ENCODE results near the gene SS18L1.

Gene SS18L1

DNA sequence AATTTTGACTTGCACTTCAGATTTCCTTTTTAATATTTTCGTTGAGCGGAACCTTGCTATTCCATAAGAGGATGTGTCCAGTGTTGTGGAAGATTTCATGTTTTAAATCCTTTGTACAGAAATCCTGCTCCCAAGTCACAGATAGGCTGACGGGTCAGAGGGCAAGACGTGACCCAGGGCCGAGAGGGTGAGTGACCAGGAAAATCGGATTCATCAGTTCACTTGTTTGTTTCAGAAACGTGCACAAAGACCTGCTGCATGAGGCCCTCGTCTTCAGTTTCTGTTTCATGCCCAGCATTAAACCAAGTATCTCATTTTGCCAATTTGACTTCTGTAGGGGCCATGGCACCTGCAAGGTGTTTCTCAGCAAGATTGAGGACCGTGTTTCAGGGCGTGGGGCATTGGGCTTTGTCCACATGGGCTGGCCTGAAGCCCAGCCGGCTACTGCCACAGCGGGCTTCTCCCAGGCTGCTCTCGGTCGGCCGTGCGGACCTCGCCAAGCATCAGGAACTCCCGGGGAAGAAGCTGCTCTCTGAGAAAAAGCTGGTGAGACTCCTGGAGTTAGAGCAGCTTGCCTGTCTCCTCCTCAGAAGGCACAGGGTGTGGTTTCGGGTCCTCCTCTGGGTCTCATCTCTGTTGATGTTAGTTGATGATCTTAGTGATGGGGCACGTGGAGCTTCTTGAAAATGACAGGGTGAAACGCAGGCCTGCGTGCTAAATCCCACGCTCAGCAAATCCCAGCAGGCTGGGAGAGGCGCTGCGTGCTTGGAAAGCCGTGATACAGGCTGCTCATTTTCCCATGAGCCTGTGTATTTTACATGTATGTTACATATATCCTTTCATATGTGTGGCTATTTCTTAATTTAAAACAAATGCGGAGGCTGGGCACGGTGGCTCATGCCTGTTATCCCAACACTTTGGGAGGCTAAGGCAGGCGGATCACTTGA, 49.8 kb downstream of the SS18L1 start:
- DNase-seq (ENCODE audit: low read depth in 2 of 2), result no peak

DNA sequence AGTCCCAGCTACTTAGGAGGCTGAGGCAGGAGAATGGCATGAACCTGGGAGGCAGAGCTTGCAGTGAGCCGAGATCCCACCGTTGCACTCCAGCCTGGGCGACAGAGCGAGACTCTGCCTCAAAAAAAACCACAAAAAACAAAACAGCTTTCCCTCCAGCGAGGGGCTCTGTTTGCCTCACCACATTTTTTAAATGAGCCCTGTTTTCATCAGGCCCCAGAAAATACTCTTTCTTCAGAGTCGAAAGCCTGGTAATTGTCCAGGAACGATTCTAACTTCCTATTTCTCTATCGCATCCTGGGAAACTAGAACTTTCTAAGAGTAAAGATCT, 51.5 kb downstream of the SS18L1 start:
- DNase-seq (ENCODE audit: low read depth in 2 of 2), result no peak

DNA sequence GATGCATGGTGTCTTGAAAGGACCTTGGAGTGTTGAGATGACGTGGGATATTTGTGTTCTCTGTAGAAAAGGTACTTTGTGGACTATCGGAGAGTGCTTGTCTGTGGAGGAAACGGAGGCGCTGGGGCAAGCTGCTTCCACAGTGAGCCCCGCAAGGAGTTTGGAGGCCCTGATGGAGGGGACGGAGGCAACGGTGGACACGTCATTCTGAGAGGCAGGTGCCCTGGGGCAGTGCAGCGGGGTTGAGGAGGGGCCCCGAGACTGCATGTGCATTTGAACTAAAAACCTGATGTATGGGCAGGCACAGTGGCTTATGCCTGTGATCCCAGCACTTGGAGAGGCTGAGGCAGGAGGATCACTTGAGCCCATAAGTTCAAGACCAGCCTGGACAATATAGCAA, 52.2 kb downstream of the SS18L1 start:
- no peak for DNase-seq (ENCODE audit: low read depth in 2 of 2)

DNA sequence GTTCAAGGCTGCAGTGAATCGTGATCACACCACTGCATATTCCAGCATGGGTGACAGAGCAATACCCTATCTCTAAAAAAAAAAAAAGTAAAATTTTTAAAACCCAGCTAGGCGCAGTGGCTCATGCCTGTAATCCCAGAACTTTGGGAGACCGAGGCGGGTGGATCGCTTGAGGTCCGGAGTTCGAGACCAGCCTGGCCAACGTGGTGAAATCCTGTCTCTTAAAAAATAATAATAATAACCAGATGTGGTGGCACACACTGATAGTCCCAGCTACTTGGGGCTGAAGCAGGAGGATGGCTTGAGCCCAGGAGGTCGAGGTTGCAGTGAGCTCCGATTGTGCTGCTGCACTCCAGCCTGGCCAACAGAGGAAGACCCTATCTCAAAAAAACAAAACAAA, 52.7 kb downstream of the SS18L1 start:
- DNase-seq (ENCODE audit: low read depth in 2 of 2), result no peak

DNA sequence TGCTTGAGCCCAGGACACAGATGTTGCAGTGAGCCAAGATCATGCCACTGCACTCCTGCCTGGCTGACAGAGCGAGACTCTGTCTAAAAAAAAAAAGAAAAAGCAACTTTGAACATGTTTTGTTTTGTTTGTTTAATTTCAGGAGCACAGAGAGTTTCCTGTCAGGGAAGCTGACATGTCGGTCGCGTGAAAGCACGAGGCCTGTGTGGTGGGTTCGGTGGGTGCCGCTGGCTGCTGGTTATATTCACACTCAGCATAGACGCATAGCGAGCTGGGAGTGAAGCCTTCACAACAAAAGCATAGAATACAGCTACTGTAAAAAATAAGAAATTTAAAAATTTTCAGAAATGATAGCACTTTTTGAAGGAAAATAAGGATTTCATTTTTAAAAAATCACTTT, 53.7 kb downstream of the SS18L1 start:
- no peak for DNase-seq (ENCODE audit: low read depth in 2 of 2)

DNA sequence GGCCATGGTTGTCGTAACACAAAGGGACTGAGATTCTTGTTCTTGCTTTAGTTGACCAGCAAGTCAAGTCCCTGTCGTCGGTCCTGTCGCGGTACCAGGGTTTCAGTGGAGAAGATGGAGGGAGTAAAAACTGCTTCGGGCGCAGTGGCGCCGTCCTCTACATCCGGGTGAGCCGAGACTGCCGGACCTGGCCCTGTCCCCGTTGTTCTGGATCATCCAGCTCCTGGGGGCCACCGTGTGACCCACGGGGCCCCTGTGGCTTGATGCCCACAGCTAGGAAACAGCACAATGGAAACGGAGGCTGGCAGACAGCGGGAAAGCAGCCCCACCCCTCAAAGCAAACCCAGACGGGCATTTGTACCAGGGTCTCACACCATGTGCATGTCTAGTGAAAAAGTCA, 54.2 kb downstream of the SS18L1 start:
- DNase-seq (ENCODE audit: low read depth in 2 of 2), result no peak

DNA sequence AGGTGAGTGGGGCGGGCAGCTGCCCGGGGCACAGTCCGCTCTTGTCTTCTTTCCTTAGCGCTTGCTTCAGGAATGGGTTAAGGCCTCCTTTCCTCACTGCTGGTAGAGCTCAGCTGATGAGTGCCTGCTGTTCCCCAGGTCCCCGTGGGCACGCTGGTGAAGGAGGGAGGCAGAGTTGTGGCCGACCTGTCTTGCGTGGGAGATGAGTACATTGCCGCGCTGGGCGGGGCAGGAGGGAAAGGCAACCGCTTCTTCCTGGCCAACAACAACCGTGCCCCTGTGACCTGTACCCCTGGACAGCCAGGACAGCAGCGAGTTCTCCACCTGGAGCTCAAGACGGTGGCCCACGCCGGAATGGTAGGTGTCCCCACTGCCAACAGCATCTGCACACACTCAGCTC, 54.9 kb downstream of the SS18L1 start:
- DNase-seq (ENCODE audit: low read depth in 2 of 2), result no peak

DNA sequence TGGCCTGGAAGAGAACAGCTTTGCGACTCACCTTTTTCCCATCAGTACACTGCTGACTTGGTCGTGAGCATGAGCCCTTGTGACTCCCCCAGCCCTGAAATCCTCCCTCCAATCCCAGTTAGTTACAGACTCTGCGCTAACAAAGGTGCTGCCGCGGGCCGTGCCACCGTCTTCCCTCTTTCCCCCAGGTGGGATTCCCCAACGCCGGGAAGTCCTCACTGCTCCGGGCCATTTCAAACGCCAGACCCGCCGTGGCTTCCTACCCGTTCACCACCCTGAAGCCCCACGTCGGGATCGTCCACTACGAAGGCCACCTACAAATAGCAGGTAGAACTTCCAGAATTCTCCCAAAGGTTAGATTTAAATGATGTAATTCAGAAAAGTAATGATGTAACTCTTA, 55.4 kb downstream of the SS18L1 start:
- no peak for DNase-seq (ENCODE audit: low read depth in 2 of 2)

DNA sequence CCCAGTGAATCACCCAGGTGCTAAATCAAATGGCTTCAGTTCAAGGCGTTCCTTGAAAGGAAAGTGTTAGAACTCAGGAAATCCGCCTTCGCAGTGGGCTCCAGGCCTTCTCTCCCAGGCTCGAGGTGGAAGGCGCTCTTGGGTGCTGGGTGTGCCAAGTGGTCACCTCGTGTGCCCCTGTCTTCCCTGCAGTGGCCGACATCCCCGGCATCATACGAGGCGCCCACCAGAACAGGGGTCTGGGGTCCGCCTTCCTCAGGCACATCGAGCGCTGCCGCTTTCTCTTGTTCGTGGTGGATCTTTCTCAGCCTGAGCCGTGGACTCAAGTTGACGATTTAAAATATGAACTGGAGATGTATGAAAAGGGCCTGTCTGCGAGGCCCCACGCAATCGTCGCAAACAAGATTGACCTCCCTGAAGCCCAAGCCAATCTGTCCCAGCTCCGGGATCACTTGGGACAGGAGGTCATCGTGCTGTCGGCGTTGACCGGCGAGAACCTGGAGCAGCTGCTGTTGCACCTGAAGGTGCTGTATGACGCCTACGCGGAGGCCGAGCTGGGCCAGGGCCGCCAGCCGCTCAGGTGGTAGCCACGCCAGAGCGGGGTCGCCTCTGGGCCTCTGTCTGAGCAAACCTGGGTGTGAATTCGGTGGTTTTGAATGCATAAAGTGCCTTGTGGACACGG, 57.1 kb downstream of the SS18L1 start:
- DNase-seq (ENCODE audit: low read depth in 2 of 2), result no peak

DNA sequence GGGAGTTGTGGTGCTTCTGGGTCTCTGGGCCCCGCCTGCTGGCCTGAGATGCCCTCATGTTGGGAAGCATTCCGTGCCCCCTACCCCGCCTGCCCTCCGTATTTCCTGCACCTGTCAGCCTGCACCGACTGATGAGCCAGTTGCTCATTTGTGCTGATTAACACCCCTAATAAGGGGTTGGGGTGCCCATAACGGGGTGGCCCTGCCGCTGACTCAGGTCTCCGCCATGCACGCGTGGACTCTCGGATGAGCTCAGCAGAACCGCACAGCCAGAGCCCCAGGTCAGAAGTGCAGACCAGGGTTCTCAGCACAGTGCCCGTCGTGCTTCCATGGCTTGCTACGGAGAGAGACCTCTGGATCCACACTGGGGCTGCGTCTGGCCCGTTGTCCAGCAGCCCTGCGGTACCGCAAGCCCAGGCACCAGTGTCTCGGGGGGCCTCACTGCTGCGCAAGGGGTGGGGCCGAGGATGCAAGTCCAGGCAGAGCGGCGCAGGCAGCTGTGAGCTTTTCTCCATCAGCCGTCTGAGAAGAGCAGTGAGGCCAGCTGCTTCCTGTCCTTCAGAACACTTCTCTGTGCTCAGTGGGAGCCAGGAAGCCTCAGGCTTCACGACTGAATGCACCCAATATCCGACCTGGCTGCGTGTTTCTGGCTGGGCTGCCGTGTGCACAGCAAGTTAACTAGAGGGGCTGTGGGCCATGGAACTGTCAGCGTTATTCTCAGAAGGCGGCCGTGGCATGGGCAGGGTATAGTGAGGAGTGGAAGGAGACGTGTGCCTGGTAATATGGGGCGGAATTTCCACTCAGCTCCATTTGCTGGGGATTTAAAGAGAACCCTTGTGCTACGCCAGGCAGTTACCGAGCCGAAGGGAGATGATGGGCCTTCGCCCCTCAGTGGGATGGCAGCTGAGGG, 57.9 kb downstream of the SS18L1 start:
- DNase-seq (ENCODE audit: low read depth in 2 of 2), result no peak

DNA sequence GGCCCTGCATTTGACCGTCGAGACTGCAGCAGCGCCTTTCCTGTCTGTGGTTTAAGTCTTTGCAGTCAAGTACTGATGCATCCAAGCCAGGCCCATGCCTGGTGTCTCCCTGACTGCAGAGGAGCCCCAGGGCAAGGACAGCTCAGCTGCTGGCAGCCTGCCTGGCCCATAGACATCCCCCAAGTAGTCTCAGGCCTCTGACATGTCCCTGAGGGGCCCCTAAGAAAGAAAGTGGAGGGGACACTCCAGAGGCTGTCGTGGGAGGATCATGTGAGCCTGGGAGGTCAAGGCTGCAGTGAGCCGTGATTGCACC, 58.5 kb downstream of the SS18L1 start:
- no peak for DNase-seq (ENCODE audit: low read depth in 2 of 2)

DNA sequence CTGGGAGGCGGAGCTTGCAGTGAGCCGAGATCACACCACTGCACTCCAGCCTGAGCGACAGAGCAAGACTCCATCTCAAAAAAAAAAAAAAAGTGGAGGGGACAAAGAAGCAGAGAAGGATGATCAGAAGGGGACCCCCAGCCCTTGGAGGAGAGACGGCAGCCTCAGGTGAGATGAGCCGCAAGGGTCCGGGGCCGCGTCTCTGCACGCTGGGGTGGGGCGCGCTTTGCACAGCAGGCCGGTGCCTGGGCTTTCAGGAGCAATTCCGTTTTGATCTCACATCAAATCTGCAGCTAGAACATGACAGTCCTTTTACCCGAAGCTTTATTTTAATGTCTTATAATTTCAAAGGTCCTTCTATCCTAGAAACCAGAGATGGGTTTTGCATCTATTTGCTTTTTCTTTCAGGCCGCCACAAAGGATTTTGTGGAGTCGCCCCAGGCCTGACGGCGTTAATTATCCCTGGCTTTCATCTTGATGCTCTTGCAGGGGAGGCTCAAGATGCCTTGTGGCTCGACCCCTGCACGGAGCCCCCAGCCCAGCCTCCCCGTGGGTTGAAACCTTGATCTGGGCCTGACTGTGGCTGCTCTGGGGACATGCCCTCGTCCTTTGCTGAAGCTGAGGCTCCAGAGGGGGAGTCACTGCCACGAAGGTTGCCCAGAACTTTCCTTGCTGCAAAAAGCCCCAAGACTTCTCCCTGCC, 59.3 kb downstream of the SS18L1 start:
- no peak for DNase-seq (ENCODE audit: low read depth in 2 of 2)

DNA sequence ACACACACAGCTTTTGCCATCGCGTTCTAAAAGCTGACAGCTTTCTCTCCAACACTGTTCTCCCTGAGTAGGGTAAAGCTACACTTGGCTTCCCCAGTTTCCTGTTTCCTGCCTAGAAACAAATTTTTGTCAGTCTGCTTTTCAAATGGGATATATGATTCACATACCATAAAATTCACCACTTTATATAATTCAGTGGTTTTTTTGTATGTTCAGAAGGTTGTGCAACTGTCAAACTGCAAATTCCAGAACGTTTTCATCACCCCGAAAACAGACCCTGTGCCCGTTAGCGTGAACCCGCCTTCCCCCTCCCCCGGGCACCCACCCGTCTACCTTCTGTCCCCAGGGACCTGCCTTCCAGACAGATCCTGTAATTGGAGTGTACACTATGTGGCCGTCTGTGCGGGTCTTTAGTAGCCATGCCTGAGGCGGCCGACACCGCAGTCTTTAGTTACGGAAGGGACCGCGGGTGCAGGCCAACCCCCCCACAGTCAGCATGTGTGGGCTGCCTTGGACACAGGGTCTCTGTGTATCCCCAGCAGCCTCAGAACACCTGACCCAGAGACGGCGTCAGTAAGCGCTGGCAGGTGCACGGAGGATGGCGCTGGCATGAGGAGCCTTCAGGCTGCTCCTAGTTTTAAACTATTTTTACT, 59.9 kb downstream of the SS18L1 start:
- no peak for DNase-seq (ENCODE audit: low read depth in 2 of 2)

DNA sequence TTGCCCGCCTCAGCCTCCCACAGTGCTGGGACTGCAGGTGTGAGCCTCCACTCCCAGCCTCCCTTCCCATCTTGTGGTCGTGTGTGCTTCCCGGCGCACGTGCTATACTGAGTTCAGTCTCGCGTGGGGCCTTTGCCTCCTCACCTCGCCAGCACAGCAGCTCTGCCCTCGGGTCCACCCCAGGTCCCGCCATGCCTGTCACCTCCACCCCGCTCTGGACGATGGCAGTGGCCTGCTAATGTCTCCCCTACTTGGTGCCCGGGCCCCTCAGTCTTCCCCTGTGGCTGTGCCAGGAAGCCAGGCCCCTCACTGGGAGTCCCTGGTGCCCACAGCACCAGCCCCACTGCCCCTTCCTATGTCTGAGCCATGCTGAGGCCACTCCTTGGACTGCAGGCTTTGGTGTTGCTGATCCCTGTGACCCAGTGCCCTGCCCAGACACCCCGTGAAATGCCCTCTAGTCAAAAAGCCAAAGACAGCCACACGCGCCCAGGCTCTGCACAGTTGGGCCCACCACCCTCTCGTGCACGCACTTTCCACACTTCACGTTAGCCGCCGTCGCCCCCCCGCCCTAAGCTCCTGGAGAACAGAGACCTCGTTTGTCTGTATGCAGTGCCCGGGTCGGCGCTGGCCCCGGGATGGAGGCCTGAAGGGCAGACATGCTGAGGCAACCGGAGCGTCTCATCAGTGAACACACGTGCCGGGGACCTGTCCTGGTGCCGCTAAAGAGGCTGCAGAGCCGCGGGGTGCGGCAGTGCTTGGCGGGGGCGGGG, 62.2 kb downstream of the SS18L1 start:
- DNase-seq (ENCODE audit: low read depth in 2 of 2), result no peak

DNA sequence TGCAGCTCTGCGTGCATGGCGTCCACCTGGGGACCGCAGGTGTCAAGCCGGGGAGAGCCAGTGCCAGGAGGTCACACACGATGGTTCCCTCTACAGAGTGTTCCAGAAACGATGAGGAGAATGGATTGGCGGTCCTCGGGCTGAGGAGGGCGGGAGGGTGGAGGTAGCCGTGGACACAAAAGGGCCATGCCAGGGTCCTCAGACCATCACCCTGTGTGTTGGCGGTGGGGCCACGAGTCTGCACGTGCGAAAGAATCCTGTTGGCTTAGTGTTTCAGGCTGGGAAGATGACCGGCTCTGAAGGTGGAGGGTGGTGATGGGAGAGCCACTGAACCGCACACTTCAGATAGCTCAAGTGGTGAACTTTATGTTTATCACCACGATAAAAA, 62.8 kb downstream of the SS18L1 start:
- DNase-seq (ENCODE audit: low read depth in 2 of 2), result no peak

DNA sequence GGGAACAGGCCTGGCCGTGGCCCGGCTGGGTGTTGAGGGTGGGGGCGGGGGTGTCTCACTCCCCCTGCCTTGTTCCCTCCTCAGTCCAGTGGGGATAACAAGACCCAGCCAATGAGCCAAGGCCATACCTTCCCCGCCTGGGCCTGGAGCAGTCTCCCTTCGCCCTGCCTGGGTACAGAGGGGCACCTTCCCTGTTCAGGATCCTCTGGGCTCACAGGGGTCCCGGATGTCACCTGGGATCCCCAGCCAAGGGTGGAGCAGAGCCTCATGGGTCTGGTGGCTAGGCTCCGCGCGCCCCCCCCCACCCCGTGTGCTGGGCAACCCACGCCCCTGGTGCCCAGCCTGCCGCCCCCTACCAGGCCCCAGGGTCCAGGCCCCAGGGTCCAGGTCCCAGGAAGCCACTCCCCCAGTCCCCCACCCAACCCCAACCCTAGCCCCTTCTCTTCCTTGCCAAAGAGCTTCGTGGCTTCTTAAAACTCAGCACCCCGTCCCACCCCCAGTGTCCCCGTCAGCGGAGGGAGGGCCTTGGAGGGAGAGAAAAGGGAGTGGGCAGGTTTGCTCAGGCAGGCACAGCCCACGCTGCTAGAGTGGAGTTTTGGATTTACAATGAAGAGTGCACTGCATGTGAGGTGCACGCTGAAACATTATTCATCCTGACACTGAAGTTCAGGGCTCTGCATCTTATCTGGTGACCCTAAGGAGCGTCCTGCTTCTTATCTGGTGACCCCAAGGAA, 64.7 kb downstream of the SS18L1 start:
- no peak for DNase-seq (ENCODE audit: low read depth in 2 of 2)

DNA sequence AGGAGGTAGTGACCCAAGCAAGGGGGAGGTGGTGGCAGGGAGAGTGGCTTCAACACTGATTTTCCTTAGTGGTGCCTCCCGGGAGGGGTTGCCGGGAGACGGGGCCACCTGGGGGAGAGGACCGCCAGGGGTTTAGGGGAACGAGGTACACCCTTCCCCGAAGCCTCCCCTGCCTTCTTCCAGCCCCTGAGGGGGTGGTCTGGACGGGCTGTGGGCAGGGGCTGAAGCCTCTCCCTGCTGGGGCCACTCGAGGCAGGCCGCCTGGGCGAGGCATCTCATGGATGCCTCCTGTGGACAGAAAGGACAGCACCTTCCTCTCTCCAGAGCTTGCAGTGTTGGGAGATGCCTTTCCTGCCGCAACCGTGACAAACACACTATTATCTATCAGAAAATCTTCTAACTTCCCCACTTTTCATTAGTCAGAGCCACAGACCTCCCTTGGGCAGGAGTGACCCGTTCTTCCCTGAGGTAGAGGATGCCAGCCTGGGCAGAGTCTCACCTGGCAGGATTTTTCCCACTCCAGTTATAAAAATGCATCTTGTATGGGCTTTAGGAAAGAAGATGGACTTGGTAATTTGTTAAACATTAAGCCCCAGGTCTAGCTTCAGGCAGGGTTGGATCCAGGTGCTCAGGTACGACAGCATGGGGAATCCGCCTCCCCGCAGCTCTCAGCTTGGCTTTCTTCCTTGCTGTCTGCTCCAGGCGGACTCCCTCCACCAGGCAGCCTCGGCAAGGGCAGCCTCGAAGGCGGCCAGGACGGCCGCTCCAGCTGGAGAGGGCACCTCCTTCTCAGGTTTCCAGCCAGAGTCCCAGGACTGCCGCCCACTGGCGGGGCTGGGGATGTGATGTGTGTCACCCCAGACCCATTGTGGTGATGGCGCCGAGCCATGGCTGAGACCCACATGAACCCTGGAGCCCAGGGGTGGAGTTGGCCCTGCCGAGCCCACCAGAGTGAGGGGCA, 65.5 kb downstream of the SS18L1 start:
- DNase-seq (ENCODE audit: low read depth in 2 of 2), result no peak

DNA sequence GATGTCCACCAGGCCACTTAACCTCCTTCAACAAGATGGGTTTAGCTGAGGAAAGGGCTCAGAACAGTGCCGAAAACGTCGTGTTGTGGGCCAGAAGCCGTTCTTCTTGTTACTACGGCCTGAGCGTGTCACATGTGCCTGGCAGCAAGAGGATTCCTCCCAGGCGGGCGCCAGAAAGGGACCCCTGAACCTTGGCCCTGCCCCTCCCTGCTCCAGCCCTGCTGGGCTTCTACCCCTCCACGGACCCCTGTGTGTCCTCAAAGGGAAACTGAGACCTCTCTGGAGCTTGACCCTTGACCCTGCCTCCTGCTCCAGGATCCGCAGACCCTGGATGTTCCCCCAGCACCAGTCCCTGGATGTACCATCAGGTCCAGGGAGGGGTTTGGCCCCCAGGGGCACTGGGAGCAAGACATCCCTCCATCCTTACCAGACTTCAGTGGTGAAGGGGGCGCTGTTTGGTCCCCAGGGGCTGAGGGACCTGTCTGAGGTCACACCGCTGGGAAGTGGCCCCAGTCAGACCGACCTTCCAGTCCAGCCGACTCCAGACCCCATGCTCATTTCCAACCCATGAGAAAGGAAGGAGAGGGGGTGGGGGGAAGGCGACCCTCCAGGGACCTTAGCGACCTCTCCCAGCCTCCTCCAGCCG, 66.4 kb downstream of the SS18L1 start:
- DNase-seq (ENCODE audit: low read depth in 2 of 2), result no peak

All from activated CD4-positive, alpha-beta T cell treated with anti-CD3 and anti-CD28 coated beads for 24 hours (primary cell).